ENCODE results near the gene AADAC.
"Not testable (repeated sequence)": the region's sequence is repeated elsewhere in the genome, so short reads cannot be mapped to it uniquely, and the experiment has no call there.

AADAC gene

GRCh38 chr3:151813799-151814198 is at the start of gene AADAC:
TSS of gene AADAC (plus strand) at chr3:151814116. CDS start at chr3:151814163, 47 bp downstream.
- H3K27me3 ChIP-seq, result no peaks in the 10 kb centered on the region
- TF ChIP-seq CTCF (IDR thresholded peaks at IDR 0.05), result no peak
- H3K36me3 ChIP-seq, result no peaks in the 10 kb centered on the region
- no peaks in the 10 kb centered on the region for H3K9me3 ChIP-seq
- H3K27ac ChIP-seq, result no peak within 1 kb of the TSS
- no peaks in the 10 kb centered on the region for H3K4me1 ChIP-seq (ENCODE audit: control insufficient read depth in 1 of 2, insufficient read depth in 1 of 2, low read depth in 1 of 2, low read length in 1 of 2)
- H3K4me3 ChIP-seq (ENCODE audit: low read depth in 1 of 2, low read length in 1 of 2), result no peak within 1 kb of the TSS

GRCh38 chr3:151764699-151765098 is 49.2 kb upstream of the AADAC start:
- not testable (repeated sequence) for H3K4me1 ChIP-seq (ENCODE audit: control insufficient read depth in 1 of 2, insufficient read depth in 1 of 2, low read depth in 1 of 2, low read length in 1 of 2); H3K36me3 ChIP-seq; H3K27me3 ChIP-seq; H3K9me3 ChIP-seq; H3K27ac ChIP-seq; H3K4me3 ChIP-seq (ENCODE audit: low read depth in 1 of 2, low read length in 1 of 2)

- Histone ChIP-seq H3K4me1 (ENCODE audit: control insufficient read depth in 1 of 2, insufficient read depth in 1 of 2, low read depth in 1 of 2, low read length in 1 of 2) (no peaks in the 10 kb centered on the region), H3K27me3 (no peaks in the 10 kb centered on the region), H3K27ac (no peak overlapping the region), H3K36me3 (no peaks in the 10 kb centered on the region), H3K9me3 (no peaks in the 10 kb centered on the region), H3K4me3 (ENCODE audit: low read depth in 1 of 2, low read length in 1 of 2) (no peak overlapping the region)
- no peak for TF ChIP-seq CTCF (IDR thresholded peaks at IDR 0.05)
Observed at GRCh38 chr3:151765685-151766084, 48.2 kb upstream of the AADAC start.

- TF ChIP-seq CTCF (IDR thresholded peaks at IDR 0.05), result no peak
Observed at GRCh38 chr3:151766454-151766853, 47.5 kb upstream of the AADAC start.

GRCh38 chr3:151768393-151768930 is 45.5 kb upstream of the AADAC start:
- no peaks in the 10 kb centered on the region for H3K4me1 ChIP-seq (ENCODE audit: control insufficient read depth in 1 of 2, insufficient read depth in 1 of 2, low read depth in 1 of 2, low read length in 1 of 2)
- no peaks in the 10 kb centered on the region for H3K9me3 ChIP-seq
- H3K27ac ChIP-seq, result no peak overlapping the region
- H3K36me3 ChIP-seq, result no peaks in the 10 kb centered on the region
- H3K4me3 ChIP-seq (ENCODE audit: low read depth in 1 of 2, low read length in 1 of 2), result no peak overlapping the region
- H3K27me3 ChIP-seq, result no peaks in the 10 kb centered on the region
- TF ChIP-seq CTCF (IDR thresholded peaks at IDR 0.05), result no peak

More at GRCh38 chr3:151766454-151766853, 47.5 kb upstream of the AADAC start:
- Histone ChIP-seq H3K36me3 (no peaks in the 10 kb centered on the region), H3K4me3 (ENCODE audit: low read depth in 1 of 2, low read length in 1 of 2) (no peak overlapping the region), H3K27ac (no peak overlapping the region), H3K4me1 (ENCODE audit: control insufficient read depth in 1 of 2, insufficient read depth in 1 of 2, low read depth in 1 of 2, low read length in 1 of 2) (no peaks in the 10 kb centered on the region), H3K9me3 (no peaks in the 10 kb centered on the region), H3K27me3 (no peaks in the 10 kb centered on the region)

GRCh38 chr3:151769175-151769574 is 44.7 kb upstream of the AADAC start:
- no peaks in the 10 kb centered on the region for H3K27me3 ChIP-seq
- no peaks in the 10 kb centered on the region for H3K36me3 ChIP-seq
- no peaks in the 10 kb centered on the region for H3K4me1 ChIP-seq (ENCODE audit: control insufficient read depth in 1 of 2, insufficient read depth in 1 of 2, low read depth in 1 of 2, low read length in 1 of 2)
- H3K9me3 ChIP-seq, result no peaks in the 10 kb centered on the region
- no peak for TF ChIP-seq CTCF (IDR thresholded peaks at IDR 0.05)
- H3K27ac ChIP-seq, result no peak overlapping the region
- H3K4me3 ChIP-seq (ENCODE audit: low read depth in 1 of 2, low read length in 1 of 2), result no peak overlapping the region

Measured in neutrophil (primary cell).